Parathyroid adenoma (tissue), 2 donors: ENCODE measurements around the gene DNAJA4.

ENCODE experiments used
- H2AFZ ChIP-seq: fragments of 300-600 bp; sonication (generic); one replicate; pipeline ENCODE4 v1.7.0; 2017; ENCODE audit warnings: antibody characterized with exemption, mild to moderate bottlenecking
- H3K27ac ChIP-seq: fragments of 300-600 bp; sonication (generic); one replicate; pipeline ENCODE4 v1.7.0; 2017
- H3K27me3 ChIP-seq: fragments of 300-600 bp; sonication (generic); one replicate; pipeline ENCODE4 v1.7.0; 2017; ENCODE audit warnings: low read length; ENCODE audit not compliant: control insufficient read depth, insufficient read depth
- H3K36me3 ChIP-seq: fragments of 300-600 bp; sonication (generic); one replicate; pipeline ENCODE4 v1.7.0; 2017; ENCODE audit warnings: low read length; ENCODE audit not compliant: control insufficient read depth, insufficient read depth
- H3K4me1 ChIP-seq: fragments of 300-600 bp; sonication (generic); one replicate; pipeline ENCODE4 v1.7.0; 2017; ENCODE audit warnings: control low read depth
- H3K4me2 ChIP-seq: fragments of 300-600 bp; sonication (generic); one replicate; pipeline ENCODE4 v1.7.0; 2017; ENCODE audit warnings: low read length
- H3K4me3 ChIP-seq: fragments of 300-600 bp; sonication (generic); one replicate; pipeline ENCODE4 v1.7.0; 2017; ENCODE audit warnings: low read depth, low read length
- H3K79me2 ChIP-seq: fragments of 300-600 bp; sonication (generic); one replicate; pipeline ENCODE4 v1.7.0; 2017; ENCODE audit warnings: control low read depth
- H3K9ac ChIP-seq: fragments of 300-600 bp; sonication (generic); one replicate; pipeline ENCODE4 v1.7.0; 2017; ENCODE audit warnings: mild to moderate bottlenecking
- H3K9me3 ChIP-seq: fragments of 300-600 bp; sonication (generic); one replicate; pipeline ENCODE4 v1.7.0; 2017; ENCODE audit warnings: low read length; ENCODE audit not compliant: control insufficient read depth
- TF ChIP-seq, protein P1 (sequence below): fragments of 300-600 bp; sonication (generic); IDR thresholded peaks from one replicate; pipeline ENCODE4 v1.7.0; 2017; ENCODE audit warnings: antibody characterized with exemption, mild to moderate bottlenecking
- donor health status: primary hyperparathyroidism.

Gene DNAJA4

DNA sequence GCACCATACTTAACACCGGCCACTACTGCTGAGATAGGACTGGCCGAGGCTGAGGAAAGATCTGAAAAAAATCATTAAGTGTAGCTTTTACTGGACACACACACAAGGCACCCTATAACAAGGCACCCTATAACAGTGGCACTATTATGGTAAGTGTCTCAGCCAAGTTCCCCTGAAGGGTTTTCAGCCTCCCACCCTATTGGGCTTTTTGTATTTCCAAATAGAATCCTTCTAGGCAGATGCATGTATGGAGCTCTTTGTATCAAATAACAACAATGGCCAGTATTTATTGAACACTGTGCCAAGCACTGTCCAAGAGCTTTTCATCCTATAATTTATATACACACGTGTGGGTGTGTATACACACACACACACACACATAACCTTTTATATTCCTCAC is 6.7 kb upstream of the DNAJA4 start:
- Histone ChIP-seq H3K4me2 (no peak overlapping the region), H3K27me3 (no peaks in the 10 kb centered on the region), H3K36me3 (no peaks in the 10 kb centered on the region), H3K9ac (no peak overlapping the region), H3K9me3 (no peaks in the 10 kb centered on the region), H3K79me2 (no peaks in the 10 kb centered on the region), H2AFZ (no peak overlapping the region), H3K4me1 (no peaks in the 10 kb centered on the region), H3K4me3 (no peak overlapping the region), H3K27ac (no peak overlapping the region)
- TF ChIP-seq, protein P1, sequence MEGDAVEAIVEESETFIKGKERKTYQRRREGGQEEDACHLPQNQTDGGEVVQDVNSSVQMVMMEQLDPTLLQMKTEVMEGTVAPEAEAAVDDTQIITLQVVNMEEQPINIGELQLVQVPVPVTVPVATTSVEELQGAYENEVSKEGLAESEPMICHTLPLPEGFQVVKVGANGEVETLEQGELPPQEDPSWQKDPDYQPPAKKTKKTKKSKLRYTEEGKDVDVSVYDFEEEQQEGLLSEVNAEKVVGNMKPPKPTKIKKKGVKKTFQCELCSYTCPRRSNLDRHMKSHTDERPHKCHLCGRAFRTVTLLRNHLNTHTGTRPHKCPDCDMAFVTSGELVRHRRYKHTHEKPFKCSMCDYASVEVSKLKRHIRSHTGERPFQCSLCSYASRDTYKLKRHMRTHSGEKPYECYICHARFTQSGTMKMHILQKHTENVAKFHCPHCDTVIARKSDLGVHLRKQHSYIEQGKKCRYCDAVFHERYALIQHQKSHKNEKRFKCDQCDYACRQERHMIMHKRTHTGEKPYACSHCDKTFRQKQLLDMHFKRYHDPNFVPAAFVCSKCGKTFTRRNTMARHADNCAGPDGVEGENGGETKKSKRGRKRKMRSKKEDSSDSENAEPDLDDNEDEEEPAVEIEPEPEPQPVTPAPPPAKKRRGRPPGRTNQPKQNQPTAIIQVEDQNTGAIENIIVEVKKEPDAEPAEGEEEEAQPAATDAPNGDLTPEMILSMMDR, result no peak

DNA sequence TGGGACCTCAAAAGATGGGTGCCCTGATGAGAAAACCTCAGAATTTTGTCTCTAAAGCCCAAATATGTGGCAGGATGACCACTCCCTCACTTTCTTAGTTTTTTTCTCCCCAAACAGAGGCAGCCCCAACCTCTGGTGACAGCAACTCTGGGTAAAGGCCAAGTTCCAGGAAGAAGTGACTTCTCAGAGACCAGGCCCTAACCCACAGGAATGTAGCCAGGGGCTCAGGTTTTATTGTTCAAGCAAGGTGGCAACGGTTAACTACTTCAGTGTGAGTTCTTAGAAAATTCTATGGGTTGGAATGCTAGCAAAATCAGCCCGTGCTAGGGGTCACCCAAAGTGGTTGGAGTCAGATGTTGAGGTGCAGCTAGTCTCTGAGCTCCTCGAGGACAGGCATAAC is 5.1 kb upstream of the DNAJA4 start:
- H3K27me3 ChIP-seq, result no peaks in the 10 kb centered on the region
- H3K4me3 ChIP-seq, result no peak overlapping the region
- no peaks in the 10 kb centered on the region for H3K79me2 ChIP-seq
- no peak overlapping the region for H3K9ac ChIP-seq
- H2AFZ ChIP-seq, result no peak overlapping the region
- no peaks in the 10 kb centered on the region for H3K4me1 ChIP-seq
- TF ChIP-seq, protein P1, result no peak
- no peak overlapping the region for H3K27ac ChIP-seq
- no peak overlapping the region for H3K4me2 ChIP-seq
- no peaks in the 10 kb centered on the region for H3K36me3 ChIP-seq
- no peaks in the 10 kb centered on the region for H3K9me3 ChIP-seq

DNA sequence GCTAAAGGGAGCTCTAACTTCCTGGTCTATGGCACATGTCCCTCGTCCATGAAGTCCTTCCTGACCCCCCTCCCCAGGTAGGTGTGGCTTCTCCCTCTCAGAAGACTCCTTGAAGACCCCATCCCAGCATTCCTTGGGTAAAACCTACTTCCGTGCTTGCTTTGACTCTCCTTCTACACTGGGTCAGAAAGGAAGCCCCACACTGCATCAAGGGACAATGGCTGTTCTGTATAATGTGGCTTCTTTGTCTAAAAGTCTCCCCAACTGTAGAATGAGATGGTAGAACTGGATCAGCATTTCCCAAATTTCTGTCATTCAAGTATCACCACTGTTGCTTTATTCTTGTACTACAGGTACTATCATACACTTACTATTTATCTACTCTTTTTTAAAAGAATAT is 3.9 kb upstream of the DNAJA4 start:
- Histone ChIP-seq H3K27ac (no peak overlapping the region), H3K27me3 (no peaks in the 10 kb centered on the region), H3K9me3 (no peaks in the 10 kb centered on the region), H3K4me2 (no peak overlapping the region), H3K36me3 (no peaks in the 10 kb centered on the region), H3K79me2 (no peaks in the 10 kb centered on the region), H2AFZ (no peak overlapping the region), H3K4me3 (no peak overlapping the region), H3K9ac (no peak overlapping the region), H3K4me1 (no peaks in the 10 kb centered on the region)
- TF ChIP-seq, protein P1, result no peak

DNA sequence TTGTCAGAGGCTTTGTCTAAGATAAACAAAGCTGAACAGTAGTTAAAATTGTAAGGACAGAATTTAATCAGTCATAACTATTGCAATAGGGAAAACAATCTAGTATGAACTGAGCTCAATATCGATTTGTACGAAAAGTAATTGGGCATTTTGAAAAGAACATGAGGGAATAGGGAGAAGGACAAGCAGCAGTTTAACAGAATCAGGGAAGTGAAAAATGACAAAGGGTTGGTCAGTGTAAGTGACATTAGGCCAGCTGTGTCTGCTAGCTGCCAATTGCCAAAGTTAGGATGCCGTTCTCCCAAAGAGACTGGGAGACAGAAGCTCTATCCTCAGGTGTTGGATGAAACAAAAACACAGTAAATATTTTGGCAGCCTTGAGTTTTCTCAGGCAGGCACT is 3.3 kb upstream of the DNAJA4 start:
- H3K27ac ChIP-seq, result no peak overlapping the region
- no peaks in the 10 kb centered on the region for H3K9me3 ChIP-seq
- no peak overlapping the region for H2AFZ ChIP-seq
- no peaks in the 10 kb centered on the region for H3K79me2 ChIP-seq
- H3K27me3 ChIP-seq, result no peaks in the 10 kb centered on the region
- no peaks in the 10 kb centered on the region for H3K36me3 ChIP-seq
- no peak overlapping the region for H3K9ac ChIP-seq
- TF ChIP-seq, protein P1, result no peak
- H3K4me1 ChIP-seq, result peaks cover 2% of the 10 kb centered on the region
- no peak overlapping the region for H3K4me3 ChIP-seq
- H3K4me2 ChIP-seq, result no peak overlapping the region

DNA sequence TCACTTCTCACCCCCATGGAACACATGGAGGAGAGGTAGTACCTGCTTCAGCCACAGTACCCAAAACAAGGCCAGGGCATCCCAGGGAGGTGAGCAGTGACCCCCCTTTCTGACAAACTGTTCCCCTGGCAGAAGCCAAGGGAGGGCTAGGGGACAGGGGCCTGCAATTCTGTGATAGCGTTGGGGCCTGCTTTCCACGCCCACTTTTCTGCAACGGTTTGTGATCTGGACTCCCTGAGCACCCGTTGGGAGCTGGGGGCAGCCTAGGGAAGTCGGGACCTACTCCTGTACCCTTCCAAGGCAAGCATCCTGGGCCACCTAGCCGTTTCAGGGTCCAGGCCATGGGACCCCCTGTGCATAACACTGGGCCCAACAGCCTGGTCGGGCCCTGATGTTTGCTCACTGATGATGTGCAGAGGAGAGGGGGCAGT is 996 bp upstream of the DNAJA4 start:
- Histone ChIP-seq H3K27me3 (no peaks in the 10 kb centered on the region), H3K79me2 (no peaks in the 10 kb centered on the region), H3K4me3 (no peak overlapping the region), H3K36me3 (no peaks in the 10 kb centered on the region), H3K9ac (no peak overlapping the region), H3K4me2 (no peak overlapping the region), H3K27ac (no peak overlapping the region), H3K9me3 (no peaks in the 10 kb centered on the region), H3K4me1 (peaks cover 2% of the 10 kb centered on the region), H2AFZ (no peak overlapping the region)
- TF ChIP-seq, protein P1, result no peak
